ENCODE measurements around the gene TTC21A.

The TTC21A gene

DNA sequence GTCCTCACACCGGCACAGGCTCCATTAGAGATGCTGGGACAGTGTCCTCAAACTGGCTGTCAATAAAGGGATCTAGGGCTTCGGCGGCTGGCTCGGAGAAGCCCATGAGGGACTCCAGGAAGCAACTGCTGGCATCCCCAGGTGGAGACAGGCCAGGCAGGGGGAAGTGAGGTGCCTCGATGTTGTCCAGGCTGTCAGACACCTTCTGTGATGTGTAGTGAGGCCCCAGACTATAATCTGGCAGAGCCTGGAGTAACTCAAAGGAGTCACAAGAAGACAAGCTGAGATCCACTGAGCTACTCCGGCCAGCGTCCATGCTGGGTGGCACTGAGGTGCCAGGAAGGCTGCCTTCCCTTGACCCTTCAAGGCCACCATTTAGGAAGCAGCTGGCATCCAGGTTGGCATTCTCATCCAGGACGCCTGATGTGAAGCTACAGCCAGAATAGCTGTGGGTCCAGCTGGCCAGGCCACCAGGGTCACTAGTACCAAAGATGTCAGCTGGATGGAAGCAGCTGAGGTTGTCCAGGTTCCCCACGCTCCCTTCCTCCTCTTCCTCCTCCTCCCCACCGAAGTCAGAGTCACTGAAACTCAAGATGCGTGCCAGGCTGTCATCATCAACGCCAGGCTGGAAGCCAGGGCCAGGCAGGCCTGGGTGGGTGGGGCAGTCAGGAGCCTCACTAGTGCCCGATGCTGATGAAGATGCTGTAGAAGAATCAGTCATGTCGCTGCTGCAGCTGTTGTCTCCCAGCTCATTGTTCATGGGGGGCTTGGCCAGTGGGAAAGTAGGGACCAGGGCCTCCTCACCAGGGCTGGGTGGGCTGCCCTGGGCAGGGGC lies 35.8 kb downstream of the TTC21A start:
- CTCF ChIA-PET: no interaction called here
- H3K9me3 ChIP-seq (ENCODE audit: control insufficient read depth, insufficient read depth, low read depth, low read length): no peaks in the 10 kb centered on the region
- POLR2A ChIA-PET: no interaction called here
- no peak overlapping the region for H3K4me3 ChIP-seq (ENCODE audit: low read depth, low read length)
- H3K36me3 ChIP-seq (ENCODE audit: control insufficient read depth in 2 of 2, insufficient read depth in 1 of 2, low read length in 2 of 2): peaks cover 0 to 69% of the 10 kb centered on the region in 2 experiments; a peak in 1 of 3 replicates
- H3K4me1 ChIP-seq (ENCODE audit: control insufficient read depth, insufficient read depth, low read length): no peaks in the 10 kb centered on the region
- TF ChIP-seq ZNF223 (tag by site-specific recombination; IDR thresholded peaks at IDR 0.05): no peak
- TF ChIP-seq ZNF24 (tag by site-specific recombination; IDR thresholded peaks at IDR 0.05): no peak
- no peak for TF ChIP-seq ZNF324 (tag by site-specific recombination; IDR thresholded peaks at IDR 0.05)
- TF ChIP-seq ZNF558 (tag by site-specific recombination; IDR thresholded peaks at IDR 0.05): no peak
- no peak for TF ChIP-seq ZNF169 (tag by site-specific recombination; IDR thresholded peaks at IDR 0.05)
- TF ChIP-seq ZBTB20 (tag by site-specific recombination; IDR thresholded peaks at IDR 0.05): no peak
- TF ChIP-seq ZNF621 (tag by site-specific recombination; IDR thresholded peaks at IDR 0.05): no peak
- TF ChIP-seq, protein P1, sequence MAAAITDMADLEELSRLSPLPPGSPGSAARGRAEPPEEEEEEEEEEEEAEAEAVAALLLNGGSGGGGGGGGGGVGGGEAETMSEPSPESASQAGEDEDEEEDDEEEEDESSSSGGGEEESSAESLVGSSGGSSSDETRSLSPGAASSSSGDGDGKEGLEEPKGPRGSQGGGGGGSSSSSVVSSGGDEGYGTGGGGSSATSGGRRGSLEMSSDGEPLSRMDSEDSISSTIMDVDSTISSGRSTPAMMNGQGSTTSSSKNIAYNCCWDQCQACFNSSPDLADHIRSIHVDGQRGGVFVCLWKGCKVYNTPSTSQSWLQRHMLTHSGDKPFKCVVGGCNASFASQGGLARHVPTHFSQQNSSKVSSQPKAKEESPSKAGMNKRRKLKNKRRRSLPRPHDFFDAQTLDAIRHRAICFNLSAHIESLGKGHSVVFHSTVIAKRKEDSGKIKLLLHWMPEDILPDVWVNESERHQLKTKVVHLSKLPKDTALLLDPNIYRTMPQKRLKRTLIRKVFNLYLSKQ (tag by site-specific recombination; IDR thresholded peaks at IDR 0.05; ENCODE audit: borderline replicate concordance): no peak
- TF ChIP-seq ZNF544 (tag by site-specific recombination; IDR thresholded peaks at IDR 0.05): no peak
- TF ChIP-seq ZNF560 (tag by site-specific recombination; IDR thresholded peaks at IDR 0.05; ENCODE audit: borderline replicate concordance): no peak
- TF ChIP-seq ZNF221 (tag by site-specific recombination; IDR thresholded peaks at IDR 0.05; ENCODE audit: borderline replicate concordance): no peak
- TF ChIP-seq ZNF670 (tag by site-specific recombination; IDR thresholded peaks at IDR 0.05; ENCODE audit: low read depth): no peak
- no peak for TF ChIP-seq ZNF423 (tag by site-specific recombination; IDR thresholded peaks at IDR 0.05)
- no peak for TF ChIP-seq ZNF501 (tag by site-specific recombination; IDR thresholded peaks at IDR 0.05)
- TF ChIP-seq ZFP37 (tag by site-specific recombination; IDR thresholded peaks at IDR 0.05): no peak
- TF ChIP-seq ZNF23 (tag by site-specific recombination; IDR thresholded peaks at IDR 0.05; ENCODE audit: borderline replicate concordance): no peak
- TF ChIP-seq, protein P2, sequence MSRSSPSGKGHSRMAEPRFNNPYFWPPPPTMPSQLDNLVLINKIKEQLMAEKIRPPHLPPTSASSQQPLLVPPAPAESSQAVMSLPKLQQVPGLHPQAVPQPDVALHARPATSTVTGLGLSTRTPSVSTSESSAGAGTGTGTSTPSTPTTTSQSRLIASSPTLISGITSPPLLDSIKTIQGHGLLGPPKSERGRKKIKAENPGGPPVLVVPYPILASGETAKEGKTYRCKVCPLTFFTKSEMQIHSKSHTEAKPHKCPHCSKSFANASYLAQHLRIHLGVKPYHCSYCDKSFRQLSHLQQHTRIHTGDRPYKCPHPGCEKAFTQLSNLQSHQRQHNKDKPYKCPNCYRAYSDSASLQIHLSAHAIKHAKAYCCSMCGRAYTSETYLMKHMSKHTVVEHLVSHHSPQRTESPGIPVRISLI (tag by site-specific recombination; IDR thresholded peaks at IDR 0.05): no peak
- TF ChIP-seq ZNF514 (tag by site-specific recombination; IDR thresholded peaks at IDR 0.05): no peak
- no peak for TF ChIP-seq PRDM1 (tag by site-specific recombination; IDR thresholded peaks at IDR 0.05)
- no peak for TF ChIP-seq KLF7 (tag by site-specific recombination; IDR thresholded peaks at IDR 0.05; ENCODE audit: borderline replicate concordance)
- no peak overlapping the region for H3K27ac ChIP-seq (ENCODE audit: extremely low read depth, low read depth, low read length)

DNA sequence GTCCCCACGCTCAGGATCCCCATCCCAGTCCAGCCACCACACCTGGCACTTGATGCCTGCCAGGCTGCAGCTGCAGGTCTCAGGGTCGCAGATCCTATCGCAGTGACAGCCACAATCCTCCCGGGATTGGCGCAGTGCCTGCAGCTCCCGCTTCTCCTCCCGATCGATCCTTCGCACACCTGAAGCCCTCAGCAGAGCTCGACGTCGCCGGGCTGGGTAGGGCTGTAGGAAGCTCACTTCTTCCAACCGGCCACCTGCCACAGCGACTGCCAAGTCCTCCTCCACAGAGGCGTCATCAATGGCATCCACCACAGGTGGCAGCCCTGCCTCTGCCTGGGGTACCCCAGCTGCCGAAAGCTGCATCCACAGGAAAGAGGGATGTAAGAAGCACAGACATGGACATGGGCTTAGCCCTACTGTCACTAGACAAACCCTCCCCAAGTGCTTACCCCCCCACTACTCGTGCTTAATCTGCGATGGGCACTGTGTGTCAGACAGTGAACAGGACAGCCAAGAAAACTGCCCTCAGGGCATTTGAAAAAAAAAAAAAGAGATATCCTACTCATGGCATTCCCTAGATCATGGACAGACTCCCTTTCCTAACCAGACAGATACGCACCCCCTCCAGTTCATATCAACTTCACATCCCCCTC lies 36.7 kb downstream of the TTC21A start:
- Histone ChIP-seq H3K4me1 (ENCODE audit: control insufficient read depth, insufficient read depth, low read length) (no peaks in the 10 kb centered on the region), H3K36me3 (ENCODE audit: control insufficient read depth in 2 of 2, insufficient read depth in 1 of 2, low read length in 2 of 2) (peaks cover 0 to 69% of the 10 kb centered on the region in 2 experiments; a peak in 1 of 3 replicates), H3K4me3 (ENCODE audit: low read depth, low read length) (no peak overlapping the region), H3K27ac (ENCODE audit: extremely low read depth, low read depth, low read length) (no peak overlapping the region), H3K9me3 (ENCODE audit: control insufficient read depth, insufficient read depth, low read depth, low read length) (no peaks in the 10 kb centered on the region)
- TF ChIP-seq ZNF114 (tag by site-specific recombination; IDR thresholded peaks at IDR 0.05): no peak
- no peak for TF ChIP-seq ZNF404 (tag by site-specific recombination; IDR thresholded peaks at IDR 0.05)
- no peak for TF ChIP-seq ZNF530 (tag by site-specific recombination; IDR thresholded peaks at IDR 0.05; ENCODE audit: low read depth)
- no peak for TF ChIP-seq ZNF596 (tag by site-specific recombination; IDR thresholded peaks at IDR 0.05)
- no peak for TF ChIP-seq ZNF747 (tag by site-specific recombination; IDR thresholded peaks at IDR 0.05)
- TF ChIP-seq MZF1 (tag by site-specific recombination; IDR thresholded peaks at IDR 0.05; ENCODE audit: borderline replicate concordance): no peak
- TF ChIP-seq ZBTB1 (tag by site-specific recombination; IDR thresholded peaks at IDR 0.05): no peak
- TF ChIP-seq ZBTB8A (tag by site-specific recombination; IDR thresholded peaks at IDR 0.05): no peak
- no peak for TF ChIP-seq ZNF621 (tag by site-specific recombination; IDR thresholded peaks at IDR 0.05)
- TF ChIP-seq YY1 (tag by site-specific recombination; IDR thresholded peaks at IDR 0.05): no peak
- POLR2A ChIA-PET: interaction anchor here (1.7 kb wide), 1 partner anchor 34 kb away, joined by 3 read pairs; no protein-coding TSS in a partner anchor
- CTCF ChIA-PET: interaction anchor here (0.8 kb wide), 1 partner anchor 33 kb away, joined by 3 read pairs; no protein-coding TSS in a partner anchor
